ENCODE data around the gene ATF7IP.

The ATF7IP gene

DNA sequence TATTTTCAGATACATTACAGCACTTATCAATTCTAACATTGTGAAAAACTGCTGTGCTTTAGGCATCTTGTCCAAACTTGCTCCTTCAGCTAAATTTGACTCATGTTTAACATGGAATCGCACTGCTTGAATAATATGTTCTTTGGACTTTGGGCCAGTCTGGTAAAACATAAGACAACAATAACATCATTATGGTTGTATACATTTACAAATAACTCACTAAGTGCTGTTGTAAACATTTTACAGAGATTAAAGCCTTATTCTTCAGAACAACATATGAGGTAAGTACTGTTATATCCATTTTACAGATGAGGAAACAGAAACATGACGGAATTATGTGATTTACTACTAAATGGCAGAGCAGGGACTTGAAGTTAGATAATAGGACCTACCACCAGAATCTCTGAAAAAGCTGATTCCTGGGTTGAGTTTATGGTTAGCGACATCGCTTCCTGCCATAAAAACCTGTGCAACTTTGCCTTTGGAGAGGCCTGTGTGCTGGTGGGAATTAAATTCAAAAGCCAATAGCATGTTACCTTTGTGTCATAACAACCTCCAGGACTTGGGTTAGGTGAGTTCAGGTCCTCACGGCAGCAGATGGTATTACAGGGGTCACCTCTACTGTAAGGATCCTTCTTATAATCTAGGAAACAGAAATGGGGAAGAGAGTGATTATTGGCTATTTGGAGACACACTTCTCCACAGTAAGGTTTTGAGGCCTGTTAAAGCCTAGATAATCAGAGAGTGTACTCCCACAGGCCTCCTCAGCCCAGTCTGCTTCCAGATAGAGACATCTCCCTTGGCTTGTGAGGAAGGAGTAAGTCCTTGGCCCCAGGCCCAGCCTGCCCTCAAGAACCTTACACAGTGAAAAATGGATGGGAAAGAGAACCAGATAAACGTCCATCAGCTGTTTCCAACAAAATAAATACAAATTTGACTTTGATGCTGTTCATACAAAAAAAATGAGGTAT lies 140.4 kb downstream of the ATF7IP start:
- DNase-seq (ENCODE audit: low spot score): no peak

DNA sequence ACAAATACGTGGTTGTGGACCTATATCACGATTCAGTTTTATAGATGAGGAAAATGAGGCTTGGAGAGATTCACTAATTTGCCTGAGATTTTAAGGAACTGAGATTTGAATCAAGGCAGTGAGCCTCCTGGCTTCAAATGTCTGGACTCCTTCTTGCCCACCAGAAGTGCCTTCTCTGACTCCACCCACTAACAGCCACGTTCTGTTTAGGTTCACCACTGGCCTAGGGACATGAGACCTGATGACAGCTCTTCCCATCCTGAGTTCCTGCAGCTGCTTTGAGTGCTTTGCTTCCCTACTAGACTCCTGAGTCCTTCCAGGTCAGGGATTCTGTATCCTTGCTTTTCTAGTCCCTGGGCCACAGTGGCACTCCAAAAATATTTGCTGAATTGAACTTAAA lies 145.1 kb downstream of the ATF7IP start:
- no peak for DNase-seq (ENCODE audit: low spot score)

DNA sequence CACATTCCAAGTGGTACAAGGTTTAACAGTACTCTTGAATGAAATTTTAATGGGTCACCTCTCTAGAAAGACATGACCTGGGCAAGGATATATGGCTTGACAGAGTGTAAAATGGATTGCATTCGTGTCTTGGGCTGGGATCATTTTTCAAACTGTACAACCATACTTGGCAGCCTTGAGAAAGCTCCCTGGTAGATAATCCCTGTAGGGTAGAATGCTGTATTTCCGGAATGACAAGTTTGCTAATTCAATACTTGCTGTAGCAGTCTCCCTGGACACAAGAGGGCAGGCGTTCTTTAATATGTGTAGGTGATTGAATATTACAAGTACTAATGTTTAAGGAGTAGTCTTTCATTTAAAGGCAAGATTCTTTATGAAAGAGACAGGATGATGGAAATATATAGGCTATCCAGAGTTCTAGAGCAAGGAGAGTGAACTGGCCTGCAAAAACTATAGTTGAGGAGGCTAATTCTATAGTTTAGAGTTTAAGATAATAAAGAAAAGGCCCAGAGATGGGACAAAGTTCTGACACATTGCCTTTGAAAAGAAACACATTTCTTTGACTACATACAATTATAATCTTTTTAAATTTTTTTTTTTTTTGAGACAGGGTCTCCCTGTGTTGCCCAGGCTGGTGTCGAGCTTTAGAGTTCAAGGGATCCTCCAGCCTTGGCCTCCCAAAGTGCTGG lies 148.8 kb downstream of the ATF7IP start:
- no peak for DNase-seq (ENCODE audit: low spot score)

DNA sequence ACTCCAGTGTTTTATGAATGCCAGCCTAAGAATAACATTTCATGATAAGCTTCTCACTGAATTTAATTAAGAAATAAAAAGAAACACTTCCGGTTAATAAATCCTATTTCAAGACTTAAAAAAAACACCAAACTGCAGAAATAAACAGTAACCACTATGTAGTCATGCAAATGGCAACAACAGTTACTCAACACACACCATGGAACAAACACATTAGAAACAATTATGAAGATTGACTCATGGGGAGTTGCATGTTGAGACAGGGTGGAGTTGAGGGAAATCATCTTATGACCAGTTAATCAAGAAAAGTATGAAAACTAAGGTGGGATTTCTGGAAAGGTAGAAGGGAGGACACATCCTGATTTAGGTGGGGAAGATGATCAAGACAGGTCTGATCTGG lies 149.5 kb downstream of the ATF7IP start:
- no peak for DNase-seq (ENCODE audit: low spot score)

DNA sequence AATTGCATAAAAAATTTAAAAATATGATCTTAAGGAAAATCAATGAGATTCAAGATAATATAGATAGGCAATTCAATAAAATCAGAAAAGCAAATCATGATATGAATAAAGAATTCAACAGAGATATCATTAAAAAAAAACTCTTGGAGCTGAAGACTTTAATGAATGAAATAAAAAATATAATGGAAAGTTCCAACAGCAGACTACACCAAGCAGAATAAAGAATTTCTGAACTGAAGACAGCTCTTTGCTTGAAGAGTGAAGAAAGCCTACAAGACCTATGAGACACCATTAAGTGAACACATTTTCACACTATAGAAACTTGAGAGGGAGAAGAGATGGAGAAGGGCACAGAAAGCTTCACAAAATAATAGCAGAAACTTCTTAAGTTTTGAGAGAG lies 156.3 kb downstream of the ATF7IP start:
- no peak for DNase-seq (ENCODE audit: low spot score)

DNA sequence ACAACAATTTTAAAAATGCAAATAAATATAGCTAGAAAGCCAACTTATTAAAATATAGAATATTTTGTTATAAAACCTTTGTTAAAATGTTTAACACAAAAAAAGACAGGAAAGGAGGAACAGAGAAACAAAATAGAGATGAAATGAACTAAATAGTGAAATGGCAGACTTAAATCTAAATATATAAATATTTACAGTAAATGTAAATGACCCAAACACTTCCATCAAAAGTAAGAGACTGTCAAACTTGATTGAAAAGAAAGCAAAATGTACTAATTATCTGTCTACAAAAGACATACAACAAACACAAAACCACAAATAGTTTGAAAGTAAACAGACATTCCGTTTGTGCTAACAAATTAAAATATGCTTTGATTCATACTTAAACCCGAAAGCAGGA lies 160.5 kb downstream of the ATF7IP start:
- no peak for DNase-seq (ENCODE audit: low spot score)

DNA sequence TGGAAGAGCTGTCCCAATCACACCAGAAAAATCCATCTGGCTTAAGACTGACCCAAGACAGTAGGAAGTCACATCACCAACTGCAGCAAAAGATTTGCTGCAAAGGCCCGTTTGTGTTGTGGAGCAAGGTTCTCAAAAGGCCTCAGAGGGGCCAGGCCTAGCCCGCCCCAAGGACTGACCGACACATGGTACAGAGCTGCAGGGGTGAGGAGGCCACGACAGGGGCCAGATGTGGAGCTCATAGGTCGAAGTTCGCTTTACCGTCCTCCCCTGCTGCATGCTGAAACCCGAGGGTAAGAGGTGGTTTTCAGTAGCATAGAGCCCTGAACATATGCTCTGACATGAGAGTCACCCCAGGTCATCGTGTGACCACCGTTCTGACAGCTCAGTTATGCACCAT lies 166.7 kb downstream of the ATF7IP start:
- DNase-seq (ENCODE audit: low spot score): no peak

DNA sequence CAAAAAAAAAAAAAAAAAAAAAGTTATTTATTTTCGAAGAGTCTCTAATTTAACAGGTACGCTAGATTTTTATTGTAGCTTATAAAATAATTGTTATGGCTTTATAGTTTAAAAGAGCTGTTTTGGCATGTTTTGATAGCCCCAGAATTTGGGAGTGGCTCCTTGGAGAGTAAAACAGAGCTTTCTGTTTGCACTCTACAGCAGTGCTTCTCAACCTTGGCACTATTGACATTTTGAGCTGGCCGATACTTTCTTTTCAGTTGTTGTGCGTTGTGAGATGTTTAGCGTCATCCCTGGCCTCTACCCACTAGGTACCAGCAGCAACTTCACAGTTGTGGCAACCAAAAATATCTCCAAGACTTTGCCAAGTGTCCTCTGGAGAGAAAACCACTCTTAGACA lies 171.6 kb downstream of the ATF7IP start:
- no peak for DNase-seq (ENCODE audit: low spot score)

DNA sequence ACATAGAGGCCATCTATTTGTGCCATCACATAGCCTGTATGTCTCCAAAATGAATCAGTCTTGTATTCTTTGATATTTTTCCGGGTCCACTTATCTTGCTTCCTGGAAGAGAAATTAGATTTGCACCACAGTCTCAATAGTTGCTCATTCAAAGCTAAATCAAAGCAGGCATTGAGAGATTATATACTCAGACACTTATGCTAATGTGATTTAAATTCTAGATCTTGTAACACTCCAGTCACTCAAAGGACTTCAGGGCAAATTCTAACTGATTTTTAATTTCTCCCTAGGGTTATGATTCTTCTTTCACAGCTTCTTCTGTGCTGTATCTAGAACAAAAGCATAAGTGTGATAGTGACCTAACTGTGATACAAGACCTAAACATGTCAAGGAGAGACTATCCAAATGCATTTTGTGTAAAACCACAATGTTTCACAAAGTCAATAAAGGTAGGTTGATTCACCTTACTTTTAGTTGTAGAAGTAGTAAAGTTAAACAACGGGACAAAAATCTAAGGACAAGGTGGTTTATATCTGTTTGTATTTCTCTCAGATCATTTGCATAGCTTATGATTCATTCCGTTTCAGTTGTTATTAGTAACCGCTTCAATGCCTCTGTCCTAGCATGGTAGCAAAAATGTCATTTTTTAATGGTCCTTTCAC lies 175.4 kb downstream of the ATF7IP start:
- no peak for DNase-seq (ENCODE audit: low spot score)

DNA sequence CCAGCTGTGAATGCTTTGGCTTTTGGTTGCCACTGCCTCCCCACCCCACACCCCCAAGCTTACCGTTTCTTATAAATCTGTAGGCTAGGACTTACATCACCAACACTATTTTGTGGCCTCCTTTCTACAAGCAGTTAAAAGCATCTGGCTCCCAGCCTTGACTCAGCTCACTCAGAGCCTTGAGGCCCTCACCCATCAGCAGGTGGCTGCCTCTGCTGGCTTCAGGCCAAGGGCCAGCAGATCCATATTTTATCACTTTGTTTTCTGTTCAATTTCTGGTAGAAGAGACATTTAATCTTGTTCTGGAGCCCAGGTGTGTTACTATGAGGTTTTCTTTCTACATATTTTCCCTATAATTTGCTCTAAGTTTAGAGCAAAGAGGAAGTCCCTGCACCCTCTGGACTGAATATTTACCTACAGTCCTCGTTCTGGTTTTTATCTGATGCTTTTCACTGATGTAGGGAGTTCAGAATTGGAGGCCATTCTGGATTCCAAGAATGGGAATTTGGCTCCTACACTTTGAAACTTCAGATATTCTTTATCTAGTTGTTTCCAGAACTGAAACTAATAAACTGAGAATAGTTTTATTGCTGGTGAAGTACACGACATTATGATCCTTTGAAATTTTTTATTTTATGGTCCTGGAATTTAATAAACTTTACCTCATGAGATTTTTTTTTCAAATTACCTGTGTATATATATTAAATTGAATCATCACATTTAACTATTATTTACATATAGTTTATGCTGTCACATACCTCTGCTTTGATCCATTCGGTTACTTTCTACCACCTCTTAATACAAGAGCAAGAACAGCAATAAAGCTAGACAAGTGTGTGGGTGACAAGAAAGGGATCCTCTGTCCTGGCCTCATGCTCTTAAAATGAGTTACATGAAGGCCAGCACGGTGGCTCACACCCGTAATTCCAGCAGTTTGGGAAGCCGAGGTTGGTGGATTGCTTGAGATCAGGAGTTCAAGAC lies 180.0 kb downstream of the ATF7IP start:
- no peak for DNase-seq (ENCODE audit: low spot score)

DNA sequence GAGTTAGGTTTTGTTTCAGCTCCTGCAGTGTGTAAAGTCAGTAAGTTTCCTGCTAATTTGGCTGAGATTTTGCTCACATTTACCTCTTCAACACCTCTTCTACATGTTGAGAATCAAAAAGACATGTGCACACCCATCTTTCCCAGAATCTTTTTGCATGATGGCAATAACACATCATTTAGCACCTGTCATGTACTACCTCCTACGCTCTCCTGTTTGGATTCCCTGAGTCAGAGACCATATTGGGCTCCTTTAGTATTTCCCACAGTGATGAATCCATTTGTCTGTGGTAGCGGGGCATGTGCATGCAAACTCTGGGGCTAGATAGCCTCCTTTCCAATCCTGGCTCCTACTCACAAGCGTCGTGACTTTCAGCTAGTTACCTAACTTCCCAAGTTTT lies 182.1 kb downstream of the ATF7IP start:
- no peak for DNase-seq (ENCODE audit: low spot score)

DNA sequence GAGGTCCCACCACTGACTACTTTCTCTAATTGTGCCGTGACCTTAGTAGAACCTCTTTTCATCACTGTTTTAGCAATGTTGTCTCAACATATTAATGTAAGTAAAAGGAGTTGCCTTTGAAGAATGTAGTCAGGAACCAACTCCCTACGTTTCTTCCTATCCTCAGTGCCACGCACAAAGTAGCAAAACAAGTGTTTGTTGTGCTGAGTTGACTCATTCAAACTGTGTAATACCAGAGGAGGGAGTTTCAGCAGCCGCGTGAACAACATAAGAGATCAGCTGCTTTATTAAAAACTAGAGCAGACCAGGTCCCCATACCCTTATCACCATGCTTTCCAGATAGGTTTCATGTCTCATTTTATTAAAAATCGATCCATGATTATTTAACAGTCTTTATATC lies 183.1 kb downstream of the ATF7IP start:
- no peak for DNase-seq (ENCODE audit: low spot score)

Measured in CD4-positive, alpha-beta T cell treated with Interleukin-15 for 4 hours (primary cell).